ENCODE results near the gene REG3A. TPM values are rescaled to one million over a fixed set of nuclear protein-coding genes. Genes with fewer than 3 reads are reported as not detected.

REG3A gene
- total RNA-seq, 4 donors from 2014 or later = not detected

GRCh38 chr2:79112269-79112668 is 47.3 kb downstream of the REG3A start:
- no peak for DNase-seq
- Histone ChIP-seq H3K4me1 (no peaks in the 10 kb centered on the region), H3K4me3 (no peak overlapping the region), H3K27ac (no peak overlapping the region), H3K27me3 (peaks cover 52% of the 10 kb centered on the region), H3K36me3 (no peaks in the 10 kb centered on the region), H3K9me3 (no peaks in the 10 kb centered on the region)
- TF ChIP-seq CTCF (IDR thresholded peaks at IDR 0.05) (no peak), EP300 (IDR thresholded peaks at IDR 0.05; ENCODE audit: low read depth) (no peak), POLR2A (IDR thresholded peaks at IDR 0.05) (no peak), POLR2AphosphoS5 (IDR thresholded peaks at IDR 0.05) (no peak)
- WGBS, 2 donors (ENCODE audit: low coverage in 1 of 2) = 96% methylated on average over 3 of the region's 3 CpGs
- intact Hi-C loops (cut with DNase I; ENCODE audit: low total_unique reads) (no loop called here), in situ Hi-C loops (cut with MboI; ENCODE audit: low pct_ligation_motif_present in 1 of 4, low pct_unique_long_range_greater_than_20kb in 1 of 4, low sequenced_read_pairs in 3 of 4) (no loop called here)

Other genes starting within 250 kb of the REG3A start
- gene REG3G, start 134.1 kb downstream of the REG3A start, total RNA-seq = not detected
- gene REG1B, start 71.8 kb downstream of the REG3A start, total RNA-seq = not detected
- not detected for gene REG1A, start 39.3 kb downstream of the REG3A start, total RNA-seq